NCI-H1105 (cell line): ENCODE data around the gene PSD.
A peak's percentile ranks its signal among the peaks of the same experiment; 100 is the strongest.

Experiments used
- DNase-seq: peaks from one replicate; lab custom pipeline; 2025; lab: John Stamatoyannopoulos, UW

PSD gene

GRCh38 chr10:102438374-102438773 is 19.8 kb upstream of the PSD start:
- no peak for DNase-seq

- no peak for DNase-seq
These were observed 18.9 kb upstream of the PSD start for GRCh38 chr10:102437515-102437914.

GRCh38 chr10:102436312-102436711 is 17.7 kb upstream of the PSD start:
- DNase-seq, result no peak

- no peak for DNase-seq
These were observed 17.1 kb upstream of the PSD start for GRCh38 chr10:102435529-102436233.

GRCh38 chr10:102435133-102435497 is 16.5 kb upstream of the PSD start:
- no peak for DNase-seq

GRCh38 chr10:102434394-102435132 is 16.0 kb upstream of the PSD start:
- no peak for DNase-seq

- DNase-seq, result no peak
These were observed 15.0 kb upstream of the PSD start for GRCh38 chr10:102433619-102434046.

GRCh38 chr10:102432162-102432950 is 13.8 kb upstream of the PSD start, which contains the start of gene CUEDC2:
CUEDC2 (minus strand) TSS chr10:102432574; CDS start chr10:102425188, 7,386 bp downstream.
- DNase-seq, result peak; percentile 70

- no peak for DNase-seq
These were observed 13.0 kb upstream of the PSD start for GRCh38 chr10:102431452-102432124.

- DNase-seq, result no peak
These were observed 10.9 kb upstream of the PSD start for GRCh38 chr10:102429468-102429867.

GRCh38 chr10:102426803-102427287 is 8.3 kb upstream of the PSD start:
- no peak for DNase-seq

- no peak for DNase-seq
These were observed 6.9 kb upstream of the PSD start for GRCh38 chr10:102425444-102425843.

GRCh38 chr10:102424916-102425315 is 6.3 kb upstream of the PSD start:
- DNase-seq, result no peak

- DNase-seq, result no peak
These were observed 5.6 kb upstream of the PSD start for GRCh38 chr10:102424145-102424544.

- DNase-seq, result no peak
These were observed 4.9 kb upstream of the PSD start for GRCh38 chr10:102423372-102423968.

- DNase-seq, result peak; percentile 23
These were observed 4.1 kb upstream of the PSD start for GRCh38 chr10:102422545-102423129.

- no peak for DNase-seq
These were observed 3.4 kb upstream of the PSD start for GRCh38 chr10:102421757-102422512.

- DNase-seq, result no peak
These were observed 2.8 kb upstream of the PSD start for GRCh38 chr10:102421507-102421756.

- peak; percentile 80 for DNase-seq
These were observed 2.3 kb upstream of the PSD start, which contains the start of gene FBXL15 for GRCh38 chr10:102420714-102421506. FBXL15 (plus strand) TSS chr10:102420836; CDS start chr10:102421130, 294 bp downstream.
